ENCODE results near the gene COLEC11. TPM values are rescaled to one million over a fixed set of nuclear protein-coding genes. Genes with fewer than 3 reads are reported as not detected.
A peak's percentile ranks its signal among the peaks of the same experiment; 100 is the strongest.

COLEC11 gene
- total and polyA plus RNA-seq, 2 of the 13 experiments (the other 11 are each of a cell fraction or from before 2014, with no cell fraction given) = 1.5 to 3.0 TPM

DNA sequence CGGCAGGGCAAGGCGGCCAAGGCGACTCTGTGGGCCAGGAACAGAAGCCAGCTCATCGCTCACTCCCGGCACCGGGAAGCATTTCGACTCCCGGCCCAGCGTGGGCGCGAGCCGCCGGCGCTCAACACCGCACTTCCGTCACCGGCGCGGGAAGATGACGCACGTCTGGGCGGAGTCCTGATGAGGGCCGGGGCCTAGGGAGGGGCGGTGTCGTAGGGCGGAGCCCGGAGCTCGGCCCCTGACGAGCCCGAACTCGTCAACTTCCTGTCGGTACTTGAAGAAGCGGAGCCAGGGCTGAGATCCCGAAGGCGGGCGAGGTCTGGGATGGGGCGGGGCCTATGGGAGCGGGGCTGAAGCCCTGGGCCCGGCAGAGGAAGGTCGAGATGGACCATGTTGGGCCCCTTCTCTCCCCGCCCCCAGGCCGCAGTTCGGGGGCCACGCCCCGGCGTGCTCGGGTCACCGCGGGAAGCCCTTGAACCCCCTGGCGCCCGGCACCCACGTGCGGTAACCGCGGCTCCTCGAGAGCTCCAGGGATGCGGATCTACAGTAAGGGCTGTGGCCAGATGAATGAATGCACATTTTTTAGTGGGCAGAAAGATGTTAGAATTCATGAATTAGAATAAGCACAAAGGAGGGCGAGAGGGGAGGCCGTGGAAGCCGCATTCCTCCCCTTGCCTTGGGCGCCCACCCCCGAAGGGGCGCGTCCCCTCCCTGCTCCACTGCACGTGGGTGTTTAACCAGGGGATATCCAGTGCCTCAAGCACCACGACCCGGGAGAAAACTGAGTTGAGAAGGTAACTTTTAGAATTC lies 36.5 kb upstream of the COLEC11 start, which contains the start of gene RNASEH1 (continued):
- TF ChIP-seq EP300 (IDR thresholded peaks at IDR 0.05; ENCODE audit: low read depth in 2 of 2, low read length in 2 of 2) (peak in 1 of 2 experiments; percentile 39; a peak in 2 of 4 replicates), EP300 (CRISPR knock-in tag; IDR thresholded peaks at IDR 0.05; ENCODE audit: borderline replicate concordance) (peak; percentile 62; the same call in 1 of the 2 replicates), MBNL3 (CRISPR knock-in tag; conservative IDR thresholded peaks at IDR 0.05) (no peak), SOX6 (IDR thresholded peaks at IDR 0.05) (no peak), SOX6 (CRISPR knock-in tag; IDR thresholded peaks at IDR 0.05) (peak; percentile 88), MED1 (CRISPR knock-in tag; IDR thresholded peaks at IDR 0.05) (peak; percentile 93), RFXAP (CRISPR knock-in tag; IDR thresholded peaks at IDR 0.05; ENCODE audit: borderline replicate concordance) (peak; percentile 94), SP4 (CRISPR knock-in tag; IDR thresholded peaks at IDR 0.05) (peak; percentile 97), HNRNPLL (IDR thresholded peaks at IDR 0.05; ENCODE audit: low read depth, low read length, poor library complexity, severe bottlenecking) (peak; percentile 82), POLR2A (IDR thresholded peaks at IDR 0.05; ENCODE audit: insufficient read depth in 1 of 2, low read depth in 2 of 2, low read length in 2 of 2) (peak; percentile 88 to 96), KAT2B (IDR thresholded peaks at IDR 0.05; ENCODE audit: borderline replicate concordance, low read depth, low read length) (no peak), CBX2 (IDR thresholded peaks at IDR 0.05; ENCODE audit: low read depth, low read length) (no peak), CBX2 (CRISPR knock-in tag; IDR thresholded peaks at IDR 0.05; ENCODE audit: low read depth) (0 out of 2 replicates have a peak, but pooled peaks have one; percentile 17), ZNF101 (CRISPR knock-in tag; IDR thresholded peaks at IDR 0.05; ENCODE audit: borderline replicate concordance, low read depth) (peak; percentile 97; the same call in 1 of the 2 replicates), ATRX (CRISPR knock-in tag; IDR thresholded peaks at IDR 0.05; ENCODE audit: borderline replicate concordance) (no peak)
- TF ChIP-seq, protein P1, sequence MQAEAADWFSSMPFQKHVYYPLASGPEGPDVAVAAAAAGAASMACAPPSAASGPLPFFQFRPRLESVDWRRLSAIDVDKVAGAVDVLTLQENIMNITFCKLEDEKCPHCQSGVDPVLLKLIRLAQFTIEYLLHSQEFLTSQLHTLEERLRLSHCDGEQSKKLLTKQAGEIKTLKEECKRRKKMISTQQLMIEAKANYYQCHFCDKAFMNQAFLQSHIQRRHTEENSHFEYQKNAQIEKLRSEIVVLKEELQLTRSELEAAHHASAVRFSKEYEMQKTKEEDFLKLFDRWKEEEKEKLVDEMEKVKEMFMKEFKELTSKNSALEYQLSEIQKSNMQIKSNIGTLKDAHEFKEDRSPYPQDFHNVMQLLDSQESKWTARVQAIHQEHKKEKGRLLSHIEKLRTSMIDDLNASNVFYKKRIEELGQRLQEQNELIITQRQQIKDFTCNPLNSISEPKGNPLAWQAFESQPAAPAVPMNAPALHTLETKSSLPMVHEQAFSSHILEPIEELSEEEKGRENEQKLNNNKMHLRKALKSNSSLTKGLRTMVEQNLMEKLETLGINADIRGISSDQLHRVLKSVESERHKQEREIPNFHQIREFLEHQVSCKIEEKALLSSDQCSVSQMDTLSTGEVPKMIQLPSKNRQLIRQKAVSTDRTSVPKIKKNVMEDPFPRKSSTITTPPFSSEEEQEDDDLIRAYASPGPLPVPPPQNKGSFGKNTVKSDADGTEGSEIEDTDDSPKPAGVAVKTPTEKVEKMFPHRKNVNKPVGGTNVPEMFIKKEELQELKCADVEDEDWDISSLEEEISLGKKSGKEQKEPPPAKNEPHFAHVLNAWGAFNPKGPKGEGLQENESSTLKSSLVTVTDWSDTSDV (CRISPR knock-in tag; IDR thresholded peaks at IDR 0.05) = peak; percentile 94; the same call in 1 of the 2 replicates
- TF ChIP-seq, protein P2, sequence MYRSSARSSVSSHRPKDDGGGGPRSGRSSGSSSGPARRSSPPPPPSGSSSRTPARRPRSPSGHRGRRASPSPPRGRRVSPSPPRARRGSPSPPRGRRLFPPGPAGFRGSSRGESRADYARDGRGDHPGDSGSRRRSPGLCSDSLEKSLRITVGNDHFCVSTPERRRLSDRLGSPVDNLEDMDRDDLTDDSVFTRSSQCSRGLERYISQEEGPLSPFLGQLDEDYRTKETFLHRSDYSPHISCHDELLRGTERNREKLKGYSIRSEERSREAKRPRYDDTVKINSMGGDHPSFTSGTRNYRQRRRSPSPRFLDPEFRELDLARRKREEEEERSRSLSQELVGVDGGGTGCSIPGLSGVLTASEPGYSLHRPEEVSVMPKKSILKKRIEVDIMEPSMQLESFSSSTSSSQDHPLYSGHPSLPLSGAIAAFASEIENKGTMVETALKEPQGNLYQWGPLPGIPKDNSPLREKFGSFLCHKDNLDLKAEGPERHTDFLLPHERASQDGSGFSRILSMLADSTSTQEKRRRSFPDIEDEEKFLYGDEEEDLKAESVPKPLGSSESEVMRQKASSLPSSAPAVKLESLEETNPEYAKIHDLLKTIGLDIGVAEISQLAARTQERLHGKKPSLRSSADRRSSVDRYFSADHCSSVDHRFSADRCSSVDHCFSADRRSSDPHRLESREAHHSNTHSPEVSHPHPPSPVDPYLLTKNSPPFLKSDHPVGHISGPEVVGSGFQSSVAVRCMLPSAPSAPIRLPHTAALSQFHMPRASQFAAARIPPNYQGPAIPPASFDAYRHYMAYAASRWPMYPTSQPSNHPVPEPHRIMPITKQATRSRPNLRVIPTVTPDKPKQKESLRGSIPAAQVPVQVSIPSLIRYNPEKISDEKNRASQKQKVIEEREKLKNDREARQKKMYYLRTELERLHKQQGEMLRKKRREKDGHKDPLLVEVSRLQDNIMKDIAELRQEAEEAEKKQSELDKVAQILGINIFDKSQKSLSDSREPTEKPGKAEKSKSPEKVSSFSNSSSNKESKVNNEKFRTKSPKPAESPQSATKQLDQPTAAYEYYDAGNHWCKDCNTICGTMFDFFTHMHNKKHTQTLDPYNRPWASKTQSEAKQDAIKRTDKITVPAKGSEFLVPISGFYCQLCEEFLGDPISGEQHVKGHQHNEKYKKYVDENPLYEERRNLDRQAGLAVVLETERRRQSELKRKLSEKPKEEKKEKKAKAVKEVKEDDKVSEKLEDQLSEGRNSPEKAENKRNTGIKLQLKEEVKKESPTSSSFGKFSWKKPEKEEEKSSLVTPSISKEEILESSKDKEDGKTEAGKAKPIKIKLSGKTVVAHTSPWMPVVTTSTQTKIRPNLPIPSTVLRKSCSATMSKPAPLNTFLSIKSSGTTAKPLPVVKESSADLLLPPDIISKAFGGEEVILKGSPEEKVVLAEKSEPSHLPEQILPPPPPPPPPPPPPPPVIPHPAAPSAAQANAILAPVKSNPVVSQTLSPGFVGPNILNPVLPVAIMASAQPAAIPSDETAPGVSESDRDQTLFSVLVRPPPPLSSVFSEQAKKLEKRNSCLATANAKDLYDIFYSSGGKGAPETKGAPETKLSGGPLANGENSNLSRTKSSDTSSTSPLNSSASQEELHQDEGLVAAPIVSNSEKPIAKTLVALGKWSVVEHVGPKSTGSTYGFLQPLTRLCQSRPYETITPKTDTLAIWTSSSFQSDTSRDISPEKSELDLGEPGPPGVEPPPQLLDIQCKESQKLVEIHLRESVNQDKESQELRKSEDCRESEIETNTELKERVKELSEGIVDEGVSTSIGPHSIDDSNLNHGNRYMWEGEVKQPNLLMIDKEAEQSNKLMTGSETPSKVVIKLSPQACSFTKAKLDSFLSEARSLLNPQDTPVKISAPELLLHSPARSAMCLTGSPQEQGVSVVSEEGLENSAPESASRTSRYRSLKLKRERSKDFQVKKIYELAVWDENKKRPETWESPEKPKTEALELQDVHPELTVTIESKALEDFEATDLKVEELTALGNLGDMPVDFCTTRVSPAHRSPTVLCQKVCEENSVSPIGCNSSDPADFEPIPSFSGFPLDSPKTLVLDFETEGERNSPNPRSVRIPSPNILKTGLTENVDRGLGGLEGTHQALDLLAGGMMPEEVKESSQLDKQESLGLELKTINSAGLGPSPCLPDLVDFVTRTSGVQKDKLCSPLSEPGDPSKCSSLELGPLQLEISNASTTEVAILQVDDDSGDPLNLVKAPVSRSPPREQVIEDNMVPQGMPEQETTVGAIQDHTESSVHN (CRISPR knock-in tag; IDR thresholded peaks at IDR 0.05) = peak; percentile 88; the same call in 1 of the 2 replicates
